HL-60 (cell line): Measurements from ENCODE around the gene POC1A.

ENCODE experiments used
- GABPA ChIP-seq: IDR thresholded peaks from 2 replicates; pipeline ENCODE4 v1.6.1; 2012; ENCODE audit warnings: low read depth
- POLR2AphosphoS5 ChIP-seq: IDR thresholded peaks from 2 replicates; pipeline ENCODE4 v1.6.1; 2012; ENCODE audit warnings: low read depth
- TF ChIP-seq, protein P1 (sequence below): IDR thresholded peaks from one replicate; pipeline ENCODE4 v1.5.1; 2011; ENCODE audit warnings: low read length, control low read depth, inconsistent platforms; ENCODE audit not compliant: insufficient read depth
- TF ChIP-seq, protein P2 (sequence below): IDR thresholded peaks from 2 replicates; pipeline ENCODE4 v1.6.1; 2012; ENCODE audit warnings: low read depth; ENCODE audit not compliant: insufficient replicate concordance

DNA sequence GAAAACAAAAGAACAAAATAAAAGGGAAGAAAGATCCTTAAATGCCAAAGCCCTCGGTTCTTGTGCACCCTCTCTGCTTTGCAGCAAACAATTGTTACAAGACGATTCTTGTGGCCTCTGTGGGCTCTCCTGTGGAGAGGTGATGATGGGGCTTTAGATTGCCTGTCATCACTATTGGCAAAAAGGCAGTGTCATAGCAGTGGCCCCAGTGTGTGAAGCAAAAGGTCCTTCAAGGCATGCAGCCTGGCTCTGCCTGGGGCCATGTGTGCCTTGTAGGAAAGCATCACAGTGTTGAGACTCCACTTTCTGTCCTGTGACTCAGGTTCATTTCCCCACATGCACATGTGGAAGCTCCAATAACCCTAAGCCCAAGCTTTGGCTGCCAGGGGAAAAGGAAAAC lies 43.7 kb downstream of the POC1A start:
- TF ChIP-seq, protein P1, sequence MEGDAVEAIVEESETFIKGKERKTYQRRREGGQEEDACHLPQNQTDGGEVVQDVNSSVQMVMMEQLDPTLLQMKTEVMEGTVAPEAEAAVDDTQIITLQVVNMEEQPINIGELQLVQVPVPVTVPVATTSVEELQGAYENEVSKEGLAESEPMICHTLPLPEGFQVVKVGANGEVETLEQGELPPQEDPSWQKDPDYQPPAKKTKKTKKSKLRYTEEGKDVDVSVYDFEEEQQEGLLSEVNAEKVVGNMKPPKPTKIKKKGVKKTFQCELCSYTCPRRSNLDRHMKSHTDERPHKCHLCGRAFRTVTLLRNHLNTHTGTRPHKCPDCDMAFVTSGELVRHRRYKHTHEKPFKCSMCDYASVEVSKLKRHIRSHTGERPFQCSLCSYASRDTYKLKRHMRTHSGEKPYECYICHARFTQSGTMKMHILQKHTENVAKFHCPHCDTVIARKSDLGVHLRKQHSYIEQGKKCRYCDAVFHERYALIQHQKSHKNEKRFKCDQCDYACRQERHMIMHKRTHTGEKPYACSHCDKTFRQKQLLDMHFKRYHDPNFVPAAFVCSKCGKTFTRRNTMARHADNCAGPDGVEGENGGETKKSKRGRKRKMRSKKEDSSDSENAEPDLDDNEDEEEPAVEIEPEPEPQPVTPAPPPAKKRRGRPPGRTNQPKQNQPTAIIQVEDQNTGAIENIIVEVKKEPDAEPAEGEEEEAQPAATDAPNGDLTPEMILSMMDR: no peak
- no peak for TF ChIP-seq GABPA
- no peak for TF ChIP-seq POLR2AphosphoS5
- TF ChIP-seq, protein P2, sequence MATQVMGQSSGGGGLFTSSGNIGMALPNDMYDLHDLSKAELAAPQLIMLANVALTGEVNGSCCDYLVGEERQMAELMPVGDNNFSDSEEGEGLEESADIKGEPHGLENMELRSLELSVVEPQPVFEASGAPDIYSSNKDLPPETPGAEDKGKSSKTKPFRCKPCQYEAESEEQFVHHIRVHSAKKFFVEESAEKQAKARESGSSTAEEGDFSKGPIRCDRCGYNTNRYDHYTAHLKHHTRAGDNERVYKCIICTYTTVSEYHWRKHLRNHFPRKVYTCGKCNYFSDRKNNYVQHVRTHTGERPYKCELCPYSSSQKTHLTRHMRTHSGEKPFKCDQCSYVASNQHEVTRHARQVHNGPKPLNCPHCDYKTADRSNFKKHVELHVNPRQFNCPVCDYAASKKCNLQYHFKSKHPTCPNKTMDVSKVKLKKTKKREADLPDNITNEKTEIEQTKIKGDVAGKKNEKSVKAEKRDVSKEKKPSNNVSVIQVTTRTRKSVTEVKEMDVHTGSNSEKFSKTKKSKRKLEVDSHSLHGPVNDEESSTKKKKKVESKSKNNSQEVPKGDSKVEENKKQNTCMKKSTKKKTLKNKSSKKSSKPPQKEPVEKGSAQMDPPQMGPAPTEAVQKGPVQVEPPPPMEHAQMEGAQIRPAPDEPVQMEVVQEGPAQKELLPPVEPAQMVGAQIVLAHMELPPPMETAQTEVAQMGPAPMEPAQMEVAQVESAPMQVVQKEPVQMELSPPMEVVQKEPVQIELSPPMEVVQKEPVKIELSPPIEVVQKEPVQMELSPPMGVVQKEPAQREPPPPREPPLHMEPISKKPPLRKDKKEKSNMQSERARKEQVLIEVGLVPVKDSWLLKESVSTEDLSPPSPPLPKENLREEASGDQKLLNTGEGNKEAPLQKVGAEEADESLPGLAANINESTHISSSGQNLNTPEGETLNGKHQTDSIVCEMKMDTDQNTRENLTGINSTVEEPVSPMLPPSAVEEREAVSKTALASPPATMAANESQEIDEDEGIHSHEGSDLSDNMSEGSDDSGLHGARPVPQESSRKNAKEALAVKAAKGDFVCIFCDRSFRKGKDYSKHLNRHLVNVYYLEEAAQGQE: no peak
